Erythroblast (primary cell): Measurements from ENCODE around the gene OTOGL.
"Not testable (repeated sequence)": the region's sequence is repeated elsewhere in the genome, so short reads cannot be mapped to it uniquely, and the experiment has no call there.

Experiments
- DNase-seq, 2 experiments: peaks; one replicate each; lab custom pipeline; 2025; lab: John Stamatoyannopoulos, UW
- GATA1 ChIP-seq: IDR thresholded peaks from 2 replicates; pipeline ENCODE4 v1.6.1; 2011; ENCODE audit warnings: low read depth, mild to moderate bottlenecking, control low read depth, low read length, moderate library complexity
- POLR2A ChIP-seq: IDR thresholded peaks from 2 replicates; pipeline ENCODE4 v1.6.1; 2011; ENCODE audit warnings: mild to moderate bottlenecking, low read length

OTOGL gene

GRCh38 chr12:80100591-80100990 lies 1.3 kb downstream of the OTOGL start:
- no peak for TF ChIP-seq POLR2A
- TF ChIP-seq GATA1: no peak
- no peak for DNase-seq

- DNase-seq: no peak
- TF ChIP-seq POLR2A (no peak), GATA1 (no peak)
Measured at GRCh38 chr12:80101126-80101525, 1.8 kb downstream of the OTOGL start.

GRCh38 chr12:80107221-80107620 lies 7.9 kb downstream of the OTOGL start:
- DNase-seq: no peak
- TF ChIP-seq GATA1 (no peak), POLR2A (no peak)

DNA sequence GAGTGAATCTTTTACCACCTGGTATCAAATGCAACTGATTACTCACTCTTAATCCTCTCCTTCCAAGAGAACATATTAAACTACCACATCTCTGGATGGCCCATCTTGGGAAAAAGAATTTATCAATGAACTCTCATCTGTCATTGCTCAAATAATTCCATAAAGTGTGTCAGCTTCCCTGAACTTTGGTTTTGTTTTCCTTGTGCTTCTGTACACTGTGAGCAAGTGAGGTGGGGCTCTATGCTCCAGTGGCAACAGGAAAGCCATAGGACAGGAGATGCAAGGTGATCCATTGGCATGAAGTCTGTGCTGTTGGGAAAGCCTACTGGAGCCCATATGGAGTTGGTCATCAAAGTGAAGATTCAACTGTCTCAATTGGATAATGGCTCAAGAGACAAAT lies 17.4 kb downstream of the OTOGL start:
- DNase-seq: no peak
- no peak for TF ChIP-seq POLR2A
- TF ChIP-seq GATA1: no peak

DNA sequence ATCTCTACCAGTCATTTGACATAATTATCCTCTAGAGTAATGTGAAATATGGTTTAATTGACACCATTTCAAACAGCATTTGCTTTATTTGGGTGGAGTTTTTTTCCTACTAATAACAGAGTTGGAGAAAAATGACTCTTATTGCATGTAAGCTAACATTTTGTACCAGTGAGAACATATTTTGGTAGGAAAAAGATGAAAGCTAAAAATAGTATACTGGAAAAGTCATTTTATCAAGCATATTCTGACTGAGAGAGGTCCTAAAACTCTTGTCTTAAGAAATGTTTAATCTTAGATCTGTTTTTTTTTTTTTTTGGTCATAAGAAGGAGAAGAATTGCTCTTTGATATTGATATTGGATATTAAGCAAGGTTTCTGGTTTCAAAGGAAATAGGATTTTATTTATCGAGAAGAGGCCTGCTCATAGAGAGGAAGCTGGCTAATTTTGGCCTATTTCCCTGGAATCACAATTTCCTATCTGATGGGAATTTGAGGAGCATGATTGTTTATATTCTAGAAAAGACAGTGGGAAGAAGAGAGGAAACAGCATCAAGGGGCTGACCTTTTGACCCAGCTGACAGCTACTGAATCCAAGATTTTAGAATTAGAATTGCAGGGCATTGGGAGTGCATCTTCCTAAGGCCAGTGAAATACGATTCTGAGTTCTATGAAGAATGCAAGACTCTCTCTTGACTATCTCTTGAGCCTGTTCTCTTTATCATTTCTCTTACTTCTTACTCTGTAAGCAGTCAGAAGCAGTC lies 19.4 kb downstream of the OTOGL start:
- no peak for DNase-seq
- TF ChIP-seq POLR2A (no peak), GATA1 (no peak)

GRCh38 chr12:80120994-80121393 lies 21.7 kb downstream of the OTOGL start:
- TF ChIP-seq GATA1 (no peak), POLR2A (no peak)

GRCh38 chr12:80121661-80122060 lies 22.3 kb downstream of the OTOGL start:
- no peak for TF ChIP-seq POLR2A
- no peak for TF ChIP-seq GATA1
- DNase-seq: no peak

More at GRCh38 chr12:80120994-80121393, 21.7 kb downstream of the OTOGL start:
- no peak for DNase-seq

DNA sequence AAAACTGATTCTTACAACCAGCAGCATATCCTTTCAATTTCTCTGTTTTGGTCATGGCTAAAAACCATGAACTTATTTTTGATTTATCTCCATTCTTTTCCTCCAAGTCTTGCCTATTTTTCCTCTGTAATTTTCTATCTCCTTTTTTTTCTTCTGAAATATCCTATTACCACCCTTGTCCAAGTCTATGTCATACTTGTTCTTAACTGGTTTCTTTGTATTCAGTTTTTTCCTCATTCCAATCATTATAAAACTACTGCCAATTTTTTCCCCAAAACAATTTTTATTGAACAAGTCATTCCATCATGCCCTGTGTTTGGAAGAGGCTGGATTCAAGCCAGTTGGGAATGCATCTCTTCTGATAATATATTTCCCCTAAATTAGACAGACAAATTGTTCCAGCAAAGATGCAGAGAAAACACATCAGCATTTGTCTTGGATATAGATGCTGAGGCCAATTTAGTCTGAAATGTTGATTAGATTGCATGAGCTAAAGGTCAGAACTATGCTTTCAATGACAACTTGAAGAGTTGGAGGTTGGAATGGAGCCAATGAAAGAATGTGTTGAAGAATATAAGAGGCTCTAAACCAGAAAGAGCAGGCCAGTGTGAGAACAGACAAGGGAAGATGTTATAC lies 30.7 kb downstream of the OTOGL start:
- no peak for TF ChIP-seq POLR2A
- TF ChIP-seq GATA1: no peak
- no peak for DNase-seq

DNA sequence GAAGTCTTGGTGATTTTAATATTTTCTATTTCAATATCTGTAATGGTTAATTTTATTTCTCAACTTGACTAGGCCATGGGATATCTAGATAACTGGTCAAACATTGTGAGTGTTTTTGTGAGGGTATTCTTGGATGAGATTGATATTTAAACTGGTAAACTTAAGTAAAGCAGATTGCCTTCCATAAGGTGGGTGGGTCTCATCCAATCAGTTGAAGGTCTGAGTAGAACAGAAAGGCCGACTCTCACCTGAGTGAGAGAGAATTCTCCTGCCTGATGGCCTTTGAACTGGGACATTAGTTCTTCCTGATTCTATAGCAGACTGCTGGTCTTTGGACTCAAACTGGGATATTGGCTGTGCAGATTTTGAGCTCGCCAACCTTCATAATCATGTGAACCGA lies 36.3 kb downstream of the OTOGL start:
- no peak for DNase-seq
- no peak for TF ChIP-seq GATA1
- no peak for TF ChIP-seq POLR2A

GRCh38 chr12:80140005-80140404 lies 40.7 kb downstream of the OTOGL start:
- no peak for TF ChIP-seq GATA1
- no peak for TF ChIP-seq POLR2A
- no peak for DNase-seq

DNA sequence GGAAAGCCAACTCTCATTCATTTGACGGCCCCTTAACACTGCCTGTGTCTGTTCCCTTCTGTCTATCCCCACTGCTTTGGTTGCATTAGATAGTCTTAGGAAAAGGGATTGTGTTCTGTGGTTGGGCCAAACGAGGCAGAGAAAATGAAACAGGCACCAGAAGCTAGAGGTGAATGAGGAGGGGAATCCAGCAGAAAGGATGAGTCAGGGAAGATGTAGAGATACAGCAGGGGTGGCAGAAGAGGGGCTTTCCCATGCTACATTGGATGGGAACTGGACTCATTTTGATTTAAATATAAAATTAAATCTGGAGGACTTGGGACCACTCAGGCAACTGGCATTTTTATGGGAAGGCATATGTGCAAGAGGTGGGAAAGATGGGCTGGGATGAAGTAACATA lies 43.3 kb downstream of the OTOGL start:
- DNase-seq: no peak
- TF ChIP-seq POLR2A (no peak), GATA1 (no peak)

- DNase-seq: no peak
- TF ChIP-seq GATA1 (no peak), POLR2A (no peak)
Measured at GRCh38 chr12:80143537-80143936, 44.2 kb downstream of the OTOGL start.

- not testable (repeated sequence) for DNase-seq
Measured at GRCh38 chr12:80149547-80150313, 50.4 kb downstream of the OTOGL start.

DNA sequence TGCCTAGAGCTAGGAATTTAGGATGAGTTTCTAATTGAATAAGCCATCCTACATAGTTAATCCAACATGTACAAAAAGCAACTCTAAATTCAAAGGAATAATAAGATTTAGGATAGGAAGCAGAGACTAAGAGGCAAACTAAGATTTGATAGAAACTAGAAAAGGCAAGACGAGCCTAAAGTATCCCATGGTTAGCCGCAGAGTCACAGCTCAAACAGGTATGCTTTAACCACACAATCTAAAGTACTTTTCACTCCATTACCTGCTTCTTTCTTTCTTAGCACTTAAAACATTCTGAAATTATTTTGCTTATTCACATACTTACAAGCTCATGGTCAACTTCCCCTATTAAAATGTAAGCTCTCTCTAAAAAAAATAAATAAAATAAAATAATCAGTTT lies 51.8 kb downstream of the OTOGL start:
- TF ChIP-seq POLR2A (no peak), GATA1 (no peak)
- no peak for DNase-seq
